GM21529 (cell line): ENCODE data around the gene GTF2A1.
A peak's percentile ranks its signal among the peaks of the same experiment; 100 is the strongest.
"Not testable (repeated sequence)": the region's sequence is repeated elsewhere in the genome, so short reads cannot be mapped to it uniquely, and the experiment has no call there.

Experiments used
- ATAC-seq: cut with Tn5 transposase; IDR thresholded peaks from one replicate; pipeline ENCODE4 v1.9.1; 2021; ENCODE audit not compliant: unreplicated experiment

The GTF2A1 gene

GRCh38 chr14:81220830-81221578 lies at the start of gene GTF2A1:
TSS of gene GTF2A1 (minus strand) at chr14:81220959. CDS start at chr14:81220518, 441 bp downstream.
- peak; percentile 72 for ATAC-seq

- no peak for ATAC-seq
Measured at GRCh38 chr14:81269979-81270375, 49.2 kb upstream of the GTF2A1 start.

GRCh38 chr14:81269100-81269978 lies 48.6 kb upstream of the GTF2A1 start:
- ATAC-seq: peak; percentile 81

GRCh38 chr14:81268016-81268416 lies 47.3 kb upstream of the GTF2A1 start:
- no peak for ATAC-seq

- ATAC-seq: no peak
Measured at GRCh38 chr14:81265636-81266169, 44.9 kb upstream of the GTF2A1 start.

- no peak for ATAC-seq
Measured at GRCh38 chr14:81264671-81265070, 43.9 kb upstream of the GTF2A1 start.

- ATAC-seq: no peak
Measured at GRCh38 chr14:81263777-81264410, 43.1 kb upstream of the GTF2A1 start.

GRCh38 chr14:81261176-81261575 lies 40.4 kb upstream of the GTF2A1 start:
- ATAC-seq: no peak

GRCh38 chr14:81260732-81261131 lies 40.0 kb upstream of the GTF2A1 start:
- no peak for ATAC-seq

- peak; percentile 70 for ATAC-seq
Measured at GRCh38 chr14:81256289-81256960, 35.7 kb upstream of the GTF2A1 start.

- no peak for ATAC-seq
Measured at GRCh38 chr14:81252278-81252677, 31.5 kb upstream of the GTF2A1 start.

GRCh38 chr14:81247271-81247766 lies 26.6 kb upstream of the GTF2A1 start:
- no peak for ATAC-seq

- no peak for ATAC-seq
Measured at GRCh38 chr14:81246461-81247270, 25.9 kb upstream of the GTF2A1 start.

GRCh38 chr14:81245771-81246170 lies 25.0 kb upstream of the GTF2A1 start:
- ATAC-seq: no peak

- ATAC-seq: not testable (repeated sequence)
Measured at GRCh38 chr14:81244431-81244830, 23.7 kb upstream of the GTF2A1 start.

GRCh38 chr14:81243499-81243898 lies 22.7 kb upstream of the GTF2A1 start:
- ATAC-seq: no peak

GRCh38 chr14:81236849-81237248 lies 16.1 kb upstream of the GTF2A1 start:
- not testable (repeated sequence) for ATAC-seq

- no peak for ATAC-seq
Measured at GRCh38 chr14:81236138-81236537, 15.4 kb upstream of the GTF2A1 start.

- peak; percentile 70 for ATAC-seq
Measured at GRCh38 chr14:81235096-81235495, 14.3 kb upstream of the GTF2A1 start.

GRCh38 chr14:81234278-81234677 lies 13.5 kb upstream of the GTF2A1 start:
- no peak for ATAC-seq
